NB4 (cell line): ENCODE data around the gene OGN.
A peak's percentile ranks its signal among the peaks of the same experiment; 100 is the strongest.
"Not testable (repeated sequence)": the region's sequence is repeated elsewhere in the genome, so short reads cannot be mapped to it uniquely, and the experiment has no call there.

Experiments used
- DNase-seq: peaks from one replicate; pipeline ENCODE4 v3.0.0; 2010; ENCODE audit warnings: low read depth
- H3K4me3 ChIP-seq: one replicate; pipeline ENCODE4 v1.5.1; 2011; ENCODE audit warnings: mild to moderate bottlenecking, low read depth, low read length, moderate library complexity
- MYC ChIP-seq: IDR thresholded peaks from 2 replicates; pipeline ENCODE4 v1.6.1; 2011; ENCODE audit warnings: low read depth, low read length
- POLR2A ChIP-seq: IDR thresholded peaks from 2 replicates; pipeline ENCODE4 v1.6.1; 2011; ENCODE audit warnings: mild to moderate bottlenecking; ENCODE audit not compliant: insufficient read length; ENCODE audit errors: extremely low read depth
- TF ChIP-seq, protein P1 (sequence below): IDR thresholded peaks from one replicate; pipeline ENCODE4 v1.5.1; 2012; ENCODE audit warnings: low read depth, low read length
- TF ChIP-seq, protein P2 (sequence below): IDR thresholded peaks from 2 replicates; pipeline ENCODE4 v1.6.1; 2011; ENCODE audit warnings: low read depth, low read length

The OGN gene

DNA sequence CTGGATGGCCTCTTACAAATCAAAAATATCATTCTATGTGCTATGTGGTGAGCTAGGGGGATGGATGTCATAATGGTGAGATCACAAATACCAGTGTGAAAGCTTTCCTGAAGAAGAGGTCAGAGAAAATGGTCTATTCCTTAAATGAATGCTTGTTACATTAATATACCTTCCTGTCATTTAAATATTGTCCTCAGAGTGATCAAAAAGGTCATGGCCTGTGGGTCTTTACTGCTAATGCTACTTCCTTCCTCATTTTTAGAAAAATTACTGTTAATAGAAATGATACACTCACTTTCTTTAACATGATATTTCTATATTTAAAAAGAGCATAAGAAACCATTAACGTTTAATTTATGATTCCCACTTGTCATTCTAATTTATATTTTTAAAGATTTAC is 10.2 kb upstream of the OGN start:
- TF ChIP-seq, protein P1, sequence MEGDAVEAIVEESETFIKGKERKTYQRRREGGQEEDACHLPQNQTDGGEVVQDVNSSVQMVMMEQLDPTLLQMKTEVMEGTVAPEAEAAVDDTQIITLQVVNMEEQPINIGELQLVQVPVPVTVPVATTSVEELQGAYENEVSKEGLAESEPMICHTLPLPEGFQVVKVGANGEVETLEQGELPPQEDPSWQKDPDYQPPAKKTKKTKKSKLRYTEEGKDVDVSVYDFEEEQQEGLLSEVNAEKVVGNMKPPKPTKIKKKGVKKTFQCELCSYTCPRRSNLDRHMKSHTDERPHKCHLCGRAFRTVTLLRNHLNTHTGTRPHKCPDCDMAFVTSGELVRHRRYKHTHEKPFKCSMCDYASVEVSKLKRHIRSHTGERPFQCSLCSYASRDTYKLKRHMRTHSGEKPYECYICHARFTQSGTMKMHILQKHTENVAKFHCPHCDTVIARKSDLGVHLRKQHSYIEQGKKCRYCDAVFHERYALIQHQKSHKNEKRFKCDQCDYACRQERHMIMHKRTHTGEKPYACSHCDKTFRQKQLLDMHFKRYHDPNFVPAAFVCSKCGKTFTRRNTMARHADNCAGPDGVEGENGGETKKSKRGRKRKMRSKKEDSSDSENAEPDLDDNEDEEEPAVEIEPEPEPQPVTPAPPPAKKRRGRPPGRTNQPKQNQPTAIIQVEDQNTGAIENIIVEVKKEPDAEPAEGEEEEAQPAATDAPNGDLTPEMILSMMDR: no peak
- TF ChIP-seq, protein P2, sequence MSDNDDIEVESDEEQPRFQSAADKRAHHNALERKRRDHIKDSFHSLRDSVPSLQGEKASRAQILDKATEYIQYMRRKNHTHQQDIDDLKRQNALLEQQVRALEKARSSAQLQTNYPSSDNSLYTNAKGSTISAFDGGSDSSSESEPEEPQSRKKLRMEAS: no peak
- no peak for TF ChIP-seq POLR2A
- TF ChIP-seq MYC: no peak
- peak; percentile 7 for DNase-seq
- no peak overlapping the region for H3K4me3 ChIP-seq

DNA sequence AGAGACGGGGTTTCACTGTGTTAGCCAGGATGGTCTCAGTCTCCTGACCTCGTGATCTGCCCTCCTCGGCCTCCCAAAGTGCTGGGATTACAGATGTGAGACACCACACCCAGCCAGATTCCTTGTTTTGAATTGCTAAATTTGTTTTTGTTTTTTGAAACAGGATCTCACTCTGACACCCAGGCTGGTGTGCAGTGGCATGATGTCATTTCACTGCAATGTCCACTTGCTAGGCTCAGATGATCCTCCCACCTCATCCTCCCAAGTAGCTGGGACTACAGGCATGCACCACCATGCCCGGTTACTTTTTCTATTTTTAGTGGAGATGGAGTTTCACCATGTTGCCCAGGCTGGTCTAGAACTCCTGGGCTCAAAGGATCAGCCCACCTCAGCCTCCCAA is 6.8 kb upstream of the OGN start:
- not testable (repeated sequence) for DNase-seq, H3K4me3 ChIP-seq

DNA sequence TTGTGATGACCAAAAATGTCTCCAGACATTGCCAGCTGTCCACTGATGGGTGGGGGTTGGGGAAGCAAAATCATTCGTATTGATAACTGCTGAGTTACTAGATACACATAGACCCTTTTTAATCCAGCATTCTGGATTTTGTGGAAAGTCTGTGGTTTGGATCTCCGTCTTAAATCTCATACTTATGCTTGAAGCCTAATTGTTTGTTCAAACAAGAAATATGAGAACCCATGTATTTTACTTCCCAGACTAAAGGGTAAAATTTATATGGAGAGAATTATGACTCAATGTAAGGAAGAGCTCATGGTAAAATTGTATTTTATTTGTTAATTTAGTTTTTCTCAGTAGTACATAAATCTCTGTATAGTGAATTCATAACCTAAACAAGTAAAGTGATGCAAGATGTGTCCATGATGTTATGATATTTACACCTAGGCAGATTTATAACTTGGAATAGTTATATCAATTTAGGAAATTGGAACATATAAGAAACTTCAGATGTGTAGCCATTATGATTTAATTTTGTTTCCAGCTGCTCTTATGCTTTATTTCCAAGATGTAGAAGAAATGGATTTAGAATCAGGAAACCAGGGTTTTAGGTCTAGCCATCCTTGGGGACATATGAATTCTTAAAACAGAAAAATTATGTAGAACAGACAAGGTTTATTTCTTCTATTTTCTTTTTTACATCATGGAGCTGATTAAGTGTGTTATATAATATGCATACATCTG is 4.5 kb upstream of the OGN start:
- no peak for DNase-seq
- H3K4me3 ChIP-seq: no peak overlapping the region
- TF ChIP-seq POLR2A (no peak), MYC (no peak)
- TF ChIP-seq, protein P2: no peak
- TF ChIP-seq, protein P1: no peak

DNA sequence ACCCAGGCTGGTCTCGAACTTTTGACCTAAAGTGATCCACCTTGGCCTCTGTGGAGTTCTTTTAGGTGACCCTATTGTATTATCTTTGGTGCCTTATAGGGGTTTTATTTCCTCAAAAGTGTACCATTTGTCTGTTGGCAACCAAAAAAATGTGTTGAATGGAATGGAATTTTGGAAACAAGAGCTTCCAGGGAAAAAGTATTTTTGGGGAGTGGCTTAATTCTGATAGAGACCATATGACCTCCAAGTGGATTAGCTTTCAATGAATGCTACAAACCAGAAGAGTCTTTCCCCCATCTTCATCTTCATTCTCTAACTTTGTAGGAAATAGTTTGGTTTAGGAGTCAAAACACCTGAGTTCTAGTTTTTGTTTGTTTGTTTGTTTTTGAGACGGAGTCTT is 3.4 kb upstream of the OGN start:
- TF ChIP-seq, protein P2: no peak
- TF ChIP-seq, protein P1: no peak
- TF ChIP-seq POLR2A: no peak
- no peak for TF ChIP-seq MYC
- H3K4me3 ChIP-seq: no peak overlapping the region
- no peak for DNase-seq

DNA sequence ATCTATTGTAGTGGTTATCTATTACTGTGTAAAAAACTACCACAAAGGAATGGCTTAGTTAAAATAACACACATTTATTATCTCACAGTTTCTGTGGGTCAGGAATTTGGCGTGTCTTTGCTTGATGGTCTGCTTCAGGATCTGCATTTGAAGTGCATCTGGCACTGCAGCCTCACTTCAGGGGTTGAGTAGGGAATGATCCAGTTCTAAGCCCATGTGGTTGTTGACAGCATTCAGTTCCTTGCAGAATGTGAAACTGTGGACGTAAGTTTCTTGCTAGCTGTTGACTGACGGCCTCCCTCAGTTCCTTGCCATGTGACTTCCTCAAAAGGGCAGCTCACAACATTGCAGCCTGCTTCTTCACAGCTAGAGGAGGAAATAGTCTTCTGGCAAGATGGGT is 2.1 kb upstream of the OGN start:
- peak; percentile 84 for DNase-seq
- H3K4me3 ChIP-seq: peak overlapping the region; percentile 17
- TF ChIP-seq POLR2A: peak; percentile 14
- peak; percentile 85 for TF ChIP-seq MYC
- TF ChIP-seq, protein P1: no peak
- TF ChIP-seq, protein P2: peak; percentile 95

DNA sequence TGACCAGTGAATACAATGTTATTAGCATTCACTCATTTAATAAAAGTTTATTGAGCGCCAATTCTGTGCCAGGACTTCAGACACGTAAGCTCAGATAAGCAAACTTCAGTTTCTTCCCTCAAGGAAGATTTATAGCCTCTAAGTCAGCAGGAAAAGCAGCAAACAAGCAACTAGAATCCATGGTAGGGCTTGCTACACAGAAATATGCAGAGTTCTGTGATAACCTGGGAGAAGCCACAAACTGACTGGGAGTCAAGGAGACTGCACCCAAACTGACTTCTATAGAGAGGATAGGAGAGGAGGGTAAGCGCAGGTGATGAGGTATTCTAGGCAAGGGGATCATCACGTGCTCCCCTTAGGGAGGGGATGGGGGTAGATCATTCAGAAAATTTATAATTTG is 1.4 kb upstream of the OGN start:
- no peak for DNase-seq
- TF ChIP-seq MYC: no peak
- TF ChIP-seq, protein P2: no peak
- H3K4me3 ChIP-seq: no peak overlapping the region
